ENCODE measurements around the gene CD55.

Gene CD55

DNA sequence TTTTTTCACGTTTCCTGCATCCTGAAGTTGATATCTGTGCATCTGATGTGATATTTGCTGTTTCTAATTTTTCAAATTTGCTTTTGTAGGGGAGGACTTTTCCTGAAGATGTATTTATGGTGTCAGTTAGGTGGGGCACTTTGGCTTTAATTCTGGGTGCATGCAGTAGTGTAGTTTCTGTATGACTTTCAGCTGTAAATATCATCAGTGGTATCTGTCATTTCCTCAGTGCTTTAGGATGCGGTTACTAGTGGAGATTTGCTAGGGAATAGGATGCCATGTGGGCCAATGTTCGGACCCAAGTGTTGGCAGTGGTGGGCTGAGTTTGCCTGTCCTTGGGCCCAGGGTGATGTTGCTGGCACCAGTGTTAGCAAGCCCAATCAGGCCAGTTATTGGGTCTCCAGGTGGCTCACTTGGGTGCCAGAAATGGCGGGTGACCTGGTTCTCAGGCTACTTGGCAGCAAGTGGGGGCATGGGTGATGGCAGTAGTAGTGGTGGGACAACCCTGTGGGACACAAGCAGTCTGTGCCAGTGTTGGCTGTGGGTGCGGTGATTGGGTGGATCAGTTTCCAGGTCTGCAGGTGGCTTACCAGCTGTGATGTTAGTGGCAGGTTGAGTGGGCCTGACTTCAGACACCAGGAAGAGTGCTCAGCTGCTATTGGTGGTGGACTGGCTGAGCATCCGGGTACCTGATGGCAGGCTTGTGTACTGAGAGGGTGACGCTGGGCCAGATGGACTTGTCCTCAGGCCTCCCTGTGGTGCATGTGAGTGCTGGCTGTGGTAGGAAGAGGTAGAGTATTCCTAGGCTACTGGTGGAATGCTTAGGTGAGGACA is 24.4 kb downstream of the CD55 start:
- Histone ChIP-seq H2AK5ac (ENCODE audit: low read length) (no peak overlapping the region), H2BK15ac (replicated peaks; ENCODE audit: low read depth) (no peak overlapping the region), H4K5ac (ENCODE audit: low read length) (no peak overlapping the region), H3K18ac (ENCODE audit: low read length) (no peak overlapping the region), H3K4me3 (ENCODE audit: low read length) (no peak overlapping the region), H3K23ac (ENCODE audit: low read length) (peak overlapping the region; percentile 45), H4K8ac (ENCODE audit: low read depth, low read length) (no peak overlapping the region), H3K56ac (ENCODE audit: low read length) (no peak overlapping the region), H3K4me1 (ENCODE audit: control insufficient read depth, low read depth, low read length) (no peaks in the 10 kb centered on the region), H3K9ac (ENCODE audit: low read length) (no peak overlapping the region), H3K4ac (ENCODE audit: low read depth, low read length) (no peak overlapping the region), H3K36me3 (ENCODE audit: control insufficient read depth, insufficient read depth, low read length) (no peaks in the 10 kb centered on the region), H3K79me2 (ENCODE audit: control insufficient read depth, insufficient read depth, low read length) (no peaks in the 10 kb centered on the region), H3K27ac (ENCODE audit: low read depth, low read length) (no peak overlapping the region), H2BK120ac (ENCODE audit: low read depth, low read length) (no peak overlapping the region), H3K79me1 (ENCODE audit: low read length) (peaks cover 3% of the 10 kb centered on the region), H2BK5ac (ENCODE audit: low read length) (no peak overlapping the region), H3K4me2 (ENCODE audit: low read length) (no peak overlapping the region), H3K27me3 (ENCODE audit: insufficient read depth, low read length, poor library complexity) (no peaks in the 10 kb centered on the region)
- WGBS (ENCODE audit: extremely low coverage, insufficient coverage, low lambda C conversion rate) = no CpG with 5 or more reads among the region's 7 CpGs
- DNase-seq = no peak

DNA sequence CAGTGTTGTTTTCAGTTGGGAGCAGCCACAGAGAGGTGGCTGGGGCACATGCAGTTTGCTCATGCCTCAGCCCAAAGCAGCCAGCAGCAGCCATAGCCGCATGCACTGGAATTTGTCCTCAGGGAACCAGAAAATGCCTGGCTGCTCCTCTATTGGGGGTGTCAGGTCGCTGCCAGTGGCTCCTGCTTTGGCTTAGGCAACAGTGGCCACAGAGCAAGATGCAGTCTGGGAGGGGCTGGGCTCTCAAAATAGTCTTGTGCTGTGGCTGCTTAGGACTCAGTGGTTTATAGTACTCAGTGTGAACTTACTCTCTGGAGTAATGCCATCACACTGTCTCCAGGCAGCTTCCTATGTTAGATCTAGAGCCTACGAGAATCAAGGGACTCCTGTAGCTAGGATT is 25.0 kb downstream of the CD55 start:
- H2AK5ac ChIP-seq (ENCODE audit: low read length) = no peak overlapping the region
- H3K27ac ChIP-seq (ENCODE audit: low read depth, low read length) = no peak overlapping the region
- H2BK15ac ChIP-seq (replicated peaks; ENCODE audit: low read depth) = no peak overlapping the region
- H3K79me1 ChIP-seq (ENCODE audit: low read length) = peaks cover 3% of the 10 kb centered on the region
- H3K4me1 ChIP-seq (ENCODE audit: control insufficient read depth, low read depth, low read length) = no peaks in the 10 kb centered on the region
- no peaks in the 10 kb centered on the region for H3K36me3 ChIP-seq (ENCODE audit: control insufficient read depth, insufficient read depth, low read length)
- H3K56ac ChIP-seq (ENCODE audit: low read length) = no peak overlapping the region
- H3K27me3 ChIP-seq (ENCODE audit: insufficient read depth, low read length, poor library complexity) = no peaks in the 10 kb centered on the region
- peak; percentile 48 for DNase-seq
- no peak overlapping the region for H3K18ac ChIP-seq (ENCODE audit: low read length)
- WGBS (ENCODE audit: extremely low coverage, insufficient coverage, low lambda C conversion rate) = no CpG with 5 or more reads among the region's 3 CpGs
- H3K4me3 ChIP-seq (ENCODE audit: low read length) = no peak overlapping the region
- no peak overlapping the region for H2BK5ac ChIP-seq (ENCODE audit: low read length)
- no peak overlapping the region for H4K5ac ChIP-seq (ENCODE audit: low read length)
- H3K4ac ChIP-seq (ENCODE audit: low read depth, low read length) = no peak overlapping the region
- no peak overlapping the region for H3K4me2 ChIP-seq (ENCODE audit: low read length)
- no peak overlapping the region for H3K9ac ChIP-seq (ENCODE audit: low read length)
- H3K23ac ChIP-seq (ENCODE audit: low read length) = no peak overlapping the region
- no peak overlapping the region for H2BK120ac ChIP-seq (ENCODE audit: low read depth, low read length)
- H3K79me2 ChIP-seq (ENCODE audit: control insufficient read depth, insufficient read depth, low read length) = no peaks in the 10 kb centered on the region
- H4K8ac ChIP-seq (ENCODE audit: low read depth, low read length) = no peak overlapping the region

DNA sequence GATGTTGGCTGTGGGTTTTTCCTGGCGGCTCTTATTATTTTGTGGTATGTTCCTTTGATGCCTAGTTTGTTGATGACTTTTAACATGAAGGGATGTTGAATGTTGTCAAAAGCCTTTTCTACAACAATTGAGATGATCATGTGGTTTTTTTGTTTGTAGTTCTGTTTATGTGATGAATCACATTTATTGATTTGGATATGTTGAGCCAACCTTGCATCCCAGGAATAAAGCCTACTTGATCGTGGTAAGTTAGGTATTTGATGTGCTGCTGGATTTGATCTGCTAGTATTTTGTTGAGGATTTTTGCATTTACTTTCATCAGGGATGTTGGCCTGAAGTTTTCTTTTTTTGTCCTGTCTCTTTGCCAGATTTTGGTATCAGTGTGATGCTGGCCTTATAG is 28.5 kb downstream of the CD55 start:
- DNase-seq = no peak
- no peak overlapping the region for H2BK5ac ChIP-seq (ENCODE audit: low read length)

DNA sequence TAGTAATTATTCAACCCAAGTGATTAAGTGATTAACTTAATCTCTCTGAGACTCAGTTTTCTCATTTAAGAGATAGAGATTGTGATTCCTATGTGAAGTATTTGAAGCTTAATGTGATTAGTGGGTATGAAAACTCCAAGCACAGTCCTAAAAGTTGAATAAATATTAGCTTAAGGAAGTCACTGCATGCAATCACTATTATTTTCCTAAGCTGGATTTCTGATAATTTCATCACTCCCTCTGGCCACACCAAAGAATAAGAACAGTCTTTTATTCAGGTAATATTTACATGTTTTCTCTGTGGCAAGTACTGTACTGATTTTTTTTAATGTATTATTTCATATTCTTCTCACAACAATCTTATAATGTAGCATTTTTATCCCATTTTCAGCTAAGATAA is 31.1 kb downstream of the CD55 start:
- Histone ChIP-seq H3K4ac (ENCODE audit: low read depth, low read length) (no peak overlapping the region), H2BK15ac (replicated peaks; ENCODE audit: low read depth) (no peak overlapping the region), H3K4me1 (ENCODE audit: control insufficient read depth, low read depth, low read length) (no peaks in the 10 kb centered on the region), H3K79me1 (ENCODE audit: low read length) (no peaks in the 10 kb centered on the region), H3K18ac (ENCODE audit: low read length) (no peak overlapping the region), H3K79me2 (ENCODE audit: control insufficient read depth, insufficient read depth, low read length) (no peaks in the 10 kb centered on the region), H4K5ac (ENCODE audit: low read length) (no peak overlapping the region), H2BK5ac (ENCODE audit: low read length) (no peak overlapping the region), H3K27ac (ENCODE audit: low read depth, low read length) (no peak overlapping the region), H4K8ac (ENCODE audit: low read depth, low read length) (no peak overlapping the region), H2AK5ac (ENCODE audit: low read length) (no peak overlapping the region), H3K27me3 (ENCODE audit: insufficient read depth, low read length, poor library complexity) (no peaks in the 10 kb centered on the region), H3K4me3 (ENCODE audit: low read length) (no peak overlapping the region), H3K36me3 (ENCODE audit: control insufficient read depth, insufficient read depth, low read length) (no peaks in the 10 kb centered on the region), H3K56ac (ENCODE audit: low read length) (no peak overlapping the region), H3K4me2 (ENCODE audit: low read length) (no peak overlapping the region), H3K23ac (ENCODE audit: low read length) (no peak overlapping the region), H3K9ac (ENCODE audit: low read length) (no peak overlapping the region), H2BK120ac (ENCODE audit: low read depth, low read length) (no peak overlapping the region)
- no peak for DNase-seq

More for the DNA sequence above, 28.5 kb downstream of the CD55 start:
- Histone ChIP-seq H3K4me3 (ENCODE audit: low read length) (no peak overlapping the region), H4K5ac (ENCODE audit: low read length) (no peak overlapping the region), H3K4ac (ENCODE audit: low read depth, low read length) (no peak overlapping the region), H3K27ac (ENCODE audit: low read depth, low read length) (no peak overlapping the region), H3K9ac (ENCODE audit: low read length) (no peak overlapping the region), H3K36me3 (ENCODE audit: control insufficient read depth, insufficient read depth, low read length) (no peaks in the 10 kb centered on the region), H3K56ac (ENCODE audit: low read length) (no peak overlapping the region), H3K79me2 (ENCODE audit: control insufficient read depth, insufficient read depth, low read length) (no peaks in the 10 kb centered on the region), H4K8ac (ENCODE audit: low read depth, low read length) (no peak overlapping the region), H3K4me2 (ENCODE audit: low read length) (no peak overlapping the region), H2BK15ac (replicated peaks; ENCODE audit: low read depth) (no peak overlapping the region), H3K79me1 (ENCODE audit: low read length) (peaks cover 3% of the 10 kb centered on the region), H2BK120ac (ENCODE audit: low read depth, low read length) (no peak overlapping the region), H2AK5ac (ENCODE audit: low read length) (no peak overlapping the region), H3K4me1 (ENCODE audit: control insufficient read depth, low read depth, low read length) (no peaks in the 10 kb centered on the region), H3K18ac (ENCODE audit: low read length) (no peak overlapping the region), H3K27me3 (ENCODE audit: insufficient read depth, low read length, poor library complexity) (no peaks in the 10 kb centered on the region), H3K23ac (ENCODE audit: low read length) (no peak overlapping the region)
- no CpG with 5 or more reads among the region's 2 CpGs for WGBS (ENCODE audit: extremely low coverage, insufficient coverage, low lambda C conversion rate)

DNA sequence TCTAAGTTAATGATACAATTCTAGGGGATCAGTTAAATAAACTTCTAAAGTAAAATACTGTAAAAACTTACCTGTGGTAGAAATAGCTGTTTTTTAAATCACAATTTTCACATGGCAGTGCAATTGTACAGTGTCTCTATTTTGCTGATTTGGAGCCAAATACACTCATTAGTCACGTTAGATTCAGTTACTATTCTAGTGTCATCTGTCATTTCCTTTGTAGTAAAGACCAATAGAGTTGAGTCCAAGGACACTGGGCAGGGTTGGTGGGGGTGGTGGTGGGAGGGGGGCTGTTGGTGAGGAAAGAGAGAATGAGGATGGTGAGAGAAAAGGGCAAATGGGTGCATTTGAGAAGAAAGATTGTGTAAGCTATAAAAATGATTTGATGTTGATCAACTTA is 33.6 kb downstream of the CD55 start:
- Histone ChIP-seq H2BK120ac (ENCODE audit: low read depth, low read length) (no peak overlapping the region), H3K4me3 (ENCODE audit: low read length) (no peak overlapping the region), H3K27ac (ENCODE audit: low read depth, low read length) (no peak overlapping the region), H2AK5ac (ENCODE audit: low read length) (no peak overlapping the region), H3K18ac (ENCODE audit: low read length) (no peak overlapping the region), H3K27me3 (ENCODE audit: insufficient read depth, low read length, poor library complexity) (no peaks in the 10 kb centered on the region), H3K4me1 (ENCODE audit: control insufficient read depth, low read depth, low read length) (no peaks in the 10 kb centered on the region), H3K56ac (ENCODE audit: low read length) (no peak overlapping the region), H3K79me1 (ENCODE audit: low read length) (no peaks in the 10 kb centered on the region), H3K4me2 (ENCODE audit: low read length) (no peak overlapping the region), H3K4ac (ENCODE audit: low read depth, low read length) (no peak overlapping the region), H2BK15ac (replicated peaks; ENCODE audit: low read depth) (no peak overlapping the region), H3K79me2 (ENCODE audit: control insufficient read depth, insufficient read depth, low read length) (no peaks in the 10 kb centered on the region), H4K5ac (ENCODE audit: low read length) (no peak overlapping the region), H3K36me3 (ENCODE audit: control insufficient read depth, insufficient read depth, low read length) (no peaks in the 10 kb centered on the region), H2BK5ac (ENCODE audit: low read length) (no peak overlapping the region), H3K9ac (ENCODE audit: low read length) (no peak overlapping the region), H3K23ac (ENCODE audit: low read length) (no peak overlapping the region), H4K8ac (ENCODE audit: low read depth, low read length) (no peak overlapping the region)
- no peak for DNase-seq
- no CpG with 5 or more reads among the region's 1 CpG for WGBS (ENCODE audit: extremely low coverage, insufficient coverage, low lambda C conversion rate)
